ENCODE measurements around the gene YIPF6.

The YIPF6 gene

GRCh38 chrX:68579810-68580209 is 81.0 kb downstream of the YIPF6 start:
- no peak for TF ChIP-seq CTCF (IDR thresholded peaks at IDR 0.05; ENCODE audit: poor library complexity, severe bottlenecking)
- Histone ChIP-seq H3K4me1 (ENCODE audit: insufficient read depth, poor library complexity, severe bottlenecking) (no peaks in the 10 kb centered on the region), H3K27me3 (ENCODE audit: insufficient read depth, poor library complexity, severe bottlenecking) (no peaks in the 10 kb centered on the region), H3K9me3 (ENCODE audit: severe bottlenecking) (no peaks in the 10 kb centered on the region), H3K27ac (ENCODE audit: poor library complexity, severe bottlenecking) (no peak overlapping the region), H3K4me3 (ENCODE audit: severe bottlenecking) (no peak overlapping the region), H3K36me3 (ENCODE audit: low read depth) (no peaks in the 10 kb centered on the region)
- DNase-seq (ENCODE audit: low spot score) (no peak), ATAC-seq (ENCODE audit: low read depth) (no peak)

DNA sequence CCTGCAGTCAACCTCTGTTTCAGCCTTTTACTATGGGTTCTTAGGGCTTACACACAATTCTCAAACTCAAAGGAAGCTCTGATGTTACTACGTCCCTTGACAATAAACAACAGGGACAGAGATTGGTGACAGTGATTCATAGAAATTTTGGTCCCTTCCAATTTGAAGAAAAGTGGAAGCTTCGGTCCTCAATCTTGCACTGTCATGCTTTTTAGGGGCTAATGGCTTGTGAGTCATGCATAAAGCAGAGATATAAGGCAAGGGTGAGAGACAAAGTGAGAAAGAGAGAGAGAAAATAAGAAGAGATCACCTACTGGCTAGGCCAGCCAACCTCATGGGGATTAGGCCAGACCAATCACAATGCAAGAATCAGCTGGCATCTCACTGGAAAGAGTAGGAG is 85.4 kb downstream of the YIPF6 start:
- H3K9me3 ChIP-seq (ENCODE audit: severe bottlenecking): no peaks in the 10 kb centered on the region
- DNase-seq (ENCODE audit: low spot score): no peak
- no peak for ATAC-seq (ENCODE audit: low read depth)
- no peaks in the 10 kb centered on the region for H3K27me3 ChIP-seq (ENCODE audit: insufficient read depth, poor library complexity, severe bottlenecking)
- no peaks in the 10 kb centered on the region for H3K4me1 ChIP-seq (ENCODE audit: insufficient read depth, poor library complexity, severe bottlenecking)
- H3K27ac ChIP-seq (ENCODE audit: poor library complexity, severe bottlenecking): no peak overlapping the region
- H3K4me3 ChIP-seq (ENCODE audit: severe bottlenecking): no peak overlapping the region
- no peaks in the 10 kb centered on the region for H3K36me3 ChIP-seq (ENCODE audit: low read depth)
- no peak for TF ChIP-seq CTCF (IDR thresholded peaks at IDR 0.05; ENCODE audit: poor library complexity, severe bottlenecking)
